Natural killer cell (primary cell): ENCODE data around the gene AKAP13. TPM values are rescaled to one million over a fixed set of nuclear protein-coding genes. Genes with fewer than 3 reads are reported as not detected.

Experiments
- ATAC-seq, 3 donors: fragments of 150-1000 bp in 2 of 3; fragments of 200-7000 bp in 1 of 3; cut with Tn5 transposase; 1 replicate in 1 of 3; 2 replicates in 2 of 3; pipeline ENCODE4 v1.10.0; 2021; ENCODE audit warnings: mild to moderate bottlenecking in 2 of 3, moderate library complexity in 2 of 3
- DNase-seq, 2 donors: peaks; one replicate each; pipeline versions ENCODE4 v3.0.0 to v3.0.0-alpha.2; 2013 to 2021; ENCODE audit warnings: mixed read lengths in 1 of 2
- H3K27ac ChIP-seq: one replicate; pipeline ENCODE4 v1.5.1; 2013; ENCODE audit warnings: mild to moderate bottlenecking, low read length
- H3K27me3 ChIP-seq: one replicate; pipeline ENCODE4 v1.6.1; 2013; ENCODE audit warnings: low read length; ENCODE audit not compliant: control insufficient read depth, insufficient read depth
- H3K36me3 ChIP-seq: one replicate; pipeline ENCODE4 v1.6.1; 2013; ENCODE audit warnings: low read length; ENCODE audit not compliant: control insufficient read depth, insufficient read depth
- H3K4me1 ChIP-seq: one replicate; pipeline ENCODE4 v1.6.1; 2013; ENCODE audit warnings: low read length; ENCODE audit not compliant: control insufficient read depth, insufficient read depth
- H3K4me3 ChIP-seq: one replicate; pipeline ENCODE4 v1.5.1; 2013; ENCODE audit warnings: low read length
- H3K9me3 ChIP-seq: one replicate; pipeline ENCODE4 v1.6.1; 2013; ENCODE audit warnings: low read length; ENCODE audit not compliant: control insufficient read depth, insufficient read depth
- H3K27ac Mint-ChIP-seq, 2 donors: one replicate each; pipeline ENCODE4 v1.8.0; 2022; ENCODE audit warnings: mild to moderate bottlenecking in 2 of 2, mixed read lengths in 2 of 2, moderate library complexity in 1 of 2
- H3K27me3 Mint-ChIP-seq, 2 donors: one replicate each; pipeline ENCODE4 v1.8.0; 2022; ENCODE audit warnings: low read depth in 2 of 2, mixed read lengths in 2 of 2
- H3K36me3 Mint-ChIP-seq: one replicate; pipeline ENCODE4 v1.8.0; 2022; ENCODE audit warnings: mixed read lengths
- H3K4me1 Mint-ChIP-seq, 2 donors: one replicate each; pipeline ENCODE4 v1.8.0; 2022; ENCODE audit warnings: mixed read lengths in 2 of 2
- H3K4me3 Mint-ChIP-seq: one replicate; pipeline ENCODE4 v1.8.0; 2022; ENCODE audit warnings: mild to moderate bottlenecking, moderate library complexity, mixed read lengths
- H3K9me3 Mint-ChIP-seq, 2 donors: one replicate each; pipeline ENCODE4 v1.8.0; 2022; ENCODE audit warnings: mixed read lengths in 2 of 2
- CTCF ChIP-seq: fragments of 200-600 bp; IDR thresholded peaks from one replicate; pipeline ENCODE4 v1.8.0; 2022; ENCODE audit warnings: antibody characterized with exemption
- WGBS: methylation state at CpG from one replicate; pipeline ENCODE4 v1.1.7; 2013; ENCODE audit warnings: missing lambda C conversion rate; ENCODE audit not compliant: insufficient coverage; 5-methylcytosine and 5-hydroxymethylcytosine counted together
- intact Hi-C: fragments of 100-400 bp; cut with micrococcal nuclease; formaldehyde crosslinking; loops from one replicate; pipeline ENCODE4 v1.14.2; 2022
- total RNA-seq, 4 donors: library from RNA; stranded (reverse); fragments of 120-200 nt in 1 of 4; gene quantifications; one replicate each; pipeline versions ENCODE4 v1.2.3 to v1.2.4, GENCODE V29; 2013 to 2022

Gene AKAP13
- total RNA-seq, 3 donors from 2014 or later (not counting 1 experiment from before 2014, with no cell fraction given), result 573 to 661 (median 647) TPM

DNA sequence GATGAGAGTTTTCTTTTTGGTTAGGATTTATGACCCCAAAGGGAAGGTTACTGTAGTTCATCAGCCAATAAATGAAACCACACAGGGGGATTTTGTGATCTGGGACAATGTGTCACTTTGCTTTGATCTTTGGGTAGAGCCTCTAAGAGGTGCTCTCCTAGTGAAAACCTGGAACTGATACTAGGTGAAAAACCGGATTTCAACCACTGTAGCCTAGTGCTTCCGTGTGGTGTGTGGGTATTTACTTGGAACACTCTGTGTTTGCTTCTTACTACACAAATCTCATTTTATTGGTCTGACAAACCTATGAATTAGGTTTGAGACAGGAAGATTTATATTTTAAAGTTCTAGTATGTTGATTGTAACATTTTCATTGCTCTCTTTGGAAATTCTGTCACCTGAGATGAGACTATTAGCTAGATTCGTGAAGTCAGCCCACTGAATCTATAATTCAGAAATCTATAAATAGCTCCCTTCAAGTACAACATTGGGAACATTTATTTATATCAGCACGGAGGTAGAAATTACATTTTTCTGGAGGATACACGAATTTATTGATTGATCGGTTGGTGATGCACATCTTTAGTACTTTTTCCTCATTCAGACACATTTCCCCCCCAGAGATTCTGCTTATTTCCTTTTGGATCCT is 119.8 kb downstream of the AKAP13 start:
- Mint-ChIP-seq H3K4me1 (peaks cover 17 to 50% of the 10 kb centered on the region in 2 donors), H3K27me3 (no peaks in the 10 kb centered on the region), H3K4me3 (no peak overlapping the region), H3K9me3 (no peaks in the 10 kb centered on the region), H3K36me3 (no peaks in the 10 kb centered on the region), H3K27ac (no peak overlapping the region)
- WGBS, result 91% methylated on average over 4 of the region's 6 CpGs
- TF ChIP-seq CTCF, result no peak
- intact Hi-C loops, result no loop called here
- H3K27ac ChIP-seq, result no peak overlapping the region
- DNase-seq, result peak in 1 of 2 donors; percentile 38
- ATAC-seq, result no peak
- H3K27me3 ChIP-seq, result no peaks in the 10 kb centered on the region
- no peaks in the 10 kb centered on the region for H3K9me3 ChIP-seq
- peaks cover 6% of the 10 kb centered on the region for H3K4me1 ChIP-seq
- H3K36me3 ChIP-seq, result no peaks in the 10 kb centered on the region
- no peak overlapping the region for H3K4me3 ChIP-seq

GRCh38 chr15:85500729-85501128 is 120.3 kb downstream of the AKAP13 start:
- Mint-ChIP-seq H3K4me1 (peaks cover 18 to 53% of the 10 kb centered on the region in 2 donors), H3K9me3 (no peaks in the 10 kb centered on the region), H3K4me3 (no peak overlapping the region), H3K36me3 (no peaks in the 10 kb centered on the region), H3K27me3 (no peaks in the 10 kb centered on the region), H3K27ac (no peak overlapping the region)
- Histone ChIP-seq H3K27ac (no peak overlapping the region), H3K4me1 (peaks cover 6% of the 10 kb centered on the region), H3K9me3 (no peaks in the 10 kb centered on the region), H3K4me3 (no peak overlapping the region), H3K36me3 (no peaks in the 10 kb centered on the region), H3K27me3 (no peaks in the 10 kb centered on the region)
- intact Hi-C loops, result no loop called here
- no peak for DNase-seq
- TF ChIP-seq CTCF, result no peak
- ATAC-seq, result no peak
- WGBS, result 100% methylated on average over 3 of the region's 4 CpGs

DNA sequence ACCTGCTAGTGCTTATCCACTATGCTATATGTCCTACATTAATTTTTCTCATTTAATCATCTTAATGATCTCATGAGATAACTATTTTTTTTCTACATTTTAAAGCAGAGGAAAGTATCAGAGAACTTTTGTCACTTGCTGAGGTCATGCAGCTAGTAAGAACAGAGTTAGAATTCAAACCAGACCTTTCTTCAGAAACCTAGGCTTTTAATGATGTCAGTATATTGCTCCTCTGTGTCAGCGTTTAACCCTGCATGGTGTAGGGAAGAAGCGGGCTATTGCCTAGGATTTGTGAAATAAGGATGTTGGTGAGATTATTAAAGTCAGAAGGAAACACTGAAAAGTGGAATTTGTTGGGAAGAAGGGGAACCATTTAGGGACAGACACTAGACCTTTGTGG is 121.2 kb downstream of the AKAP13 start:
- Histone ChIP-seq H3K27ac (no peak overlapping the region), H3K4me3 (no peak overlapping the region), H3K36me3 (no peaks in the 10 kb centered on the region), H3K9me3 (no peaks in the 10 kb centered on the region), H3K27me3 (no peaks in the 10 kb centered on the region), H3K4me1 (peaks cover 6% of the 10 kb centered on the region)
- H3K4me1 Mint-ChIP-seq, result peaks cover 18 to 52% of the 10 kb centered on the region in 2 donors
- intact Hi-C loops, result no loop called here
- ATAC-seq, result no peak
- DNase-seq, result no peak
- H3K4me3 Mint-ChIP-seq, result no peak overlapping the region
- H3K27ac Mint-ChIP-seq, result no peak overlapping the region
- no peaks in the 10 kb centered on the region for H3K9me3 Mint-ChIP-seq
- no peak for TF ChIP-seq CTCF
- no peaks in the 10 kb centered on the region for H3K27me3 Mint-ChIP-seq
- no peaks in the 10 kb centered on the region for H3K36me3 Mint-ChIP-seq
- WGBS, result 94% methylated on average over 2 of the region's 2 CpGs
